Esophagus squamous epithelium (tissue), 4 donors: ENCODE measurements around the gene PDLIM3.

Source experiments
- POLR2A ChIP-seq, 4 donors: fragments of 450-650 bp; IDR thresholded peaks; one replicate each; pipeline ENCODE4 v1.6.1; 2017; ENCODE audit warnings: antibody characterized with exemption in 4 of 4, mild to moderate bottlenecking in 4 of 4, moderate library complexity in 3 of 4
- TF ChIP-seq, protein P1 (sequence below), 6 experiments: fragments of 450-650 bp in 4 of 6; fragments of 200-600 bp in 2 of 6; sonication (generic) in 2 of 6; IDR thresholded peaks; one replicate each; pipeline ENCODE4 v1.5.1; 2016 to 2019; ENCODE audit warnings: antibody characterized with exemption in 6 of 6, mild to moderate bottlenecking in 4 of 6, moderate library complexity in 4 of 6

DNA sequence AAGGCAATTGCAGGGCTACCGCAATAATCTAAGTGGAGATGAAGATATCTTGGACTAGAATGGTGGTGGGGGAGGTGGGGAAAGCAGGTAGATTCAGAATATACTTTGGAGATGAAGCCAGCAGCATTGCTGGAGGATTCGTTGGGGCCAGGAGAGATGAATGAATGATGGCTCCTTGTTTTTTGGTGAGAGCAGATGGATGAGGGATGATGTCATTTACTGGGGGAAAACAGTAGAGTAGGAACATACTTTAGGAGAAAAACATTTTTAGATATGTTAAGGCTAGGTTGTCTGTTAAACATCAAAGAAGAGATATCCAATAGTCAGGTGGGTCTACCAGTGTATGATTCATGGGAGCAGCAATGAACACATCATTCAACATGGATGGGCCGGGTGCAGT lies 69.6 kb downstream of the PDLIM3 start:
- TF ChIP-seq, protein P1, sequence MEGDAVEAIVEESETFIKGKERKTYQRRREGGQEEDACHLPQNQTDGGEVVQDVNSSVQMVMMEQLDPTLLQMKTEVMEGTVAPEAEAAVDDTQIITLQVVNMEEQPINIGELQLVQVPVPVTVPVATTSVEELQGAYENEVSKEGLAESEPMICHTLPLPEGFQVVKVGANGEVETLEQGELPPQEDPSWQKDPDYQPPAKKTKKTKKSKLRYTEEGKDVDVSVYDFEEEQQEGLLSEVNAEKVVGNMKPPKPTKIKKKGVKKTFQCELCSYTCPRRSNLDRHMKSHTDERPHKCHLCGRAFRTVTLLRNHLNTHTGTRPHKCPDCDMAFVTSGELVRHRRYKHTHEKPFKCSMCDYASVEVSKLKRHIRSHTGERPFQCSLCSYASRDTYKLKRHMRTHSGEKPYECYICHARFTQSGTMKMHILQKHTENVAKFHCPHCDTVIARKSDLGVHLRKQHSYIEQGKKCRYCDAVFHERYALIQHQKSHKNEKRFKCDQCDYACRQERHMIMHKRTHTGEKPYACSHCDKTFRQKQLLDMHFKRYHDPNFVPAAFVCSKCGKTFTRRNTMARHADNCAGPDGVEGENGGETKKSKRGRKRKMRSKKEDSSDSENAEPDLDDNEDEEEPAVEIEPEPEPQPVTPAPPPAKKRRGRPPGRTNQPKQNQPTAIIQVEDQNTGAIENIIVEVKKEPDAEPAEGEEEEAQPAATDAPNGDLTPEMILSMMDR (IDR thresholded peaks at IDR 0.05): no peak
- no peak for TF ChIP-seq POLR2A (IDR thresholded peaks at IDR 0.05)
